ENCODE measurements around the gene TMEM232. TPM values are rescaled to one million over a fixed set of nuclear protein-coding genes. Genes with fewer than 3 reads are reported as not detected.

The TMEM232 gene
- total RNA-seq, 1 experiment from 2014 or later, result 1.7 TPM

DNA sequence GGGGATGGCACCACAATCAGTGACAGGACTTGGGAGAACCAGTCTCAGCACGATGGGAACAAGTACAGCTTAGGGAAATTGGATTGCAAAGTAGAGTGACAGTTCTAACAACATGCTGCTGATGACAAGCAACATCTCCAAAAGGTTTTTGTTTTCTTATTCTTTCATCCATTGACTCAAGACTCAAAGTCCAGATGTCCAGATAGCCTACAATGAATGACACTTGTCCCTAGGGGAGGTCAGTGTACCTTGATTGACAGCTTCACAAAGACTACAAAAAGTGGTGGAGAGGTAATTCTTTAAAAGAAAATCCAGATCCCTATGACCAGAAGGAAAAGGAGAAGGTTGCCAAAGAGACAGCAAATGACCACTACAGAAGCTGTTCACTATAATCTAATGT, 323.9 kb downstream of the TMEM232 start:
- no peak for DNase-seq (ENCODE audit: low spot score)

DNA sequence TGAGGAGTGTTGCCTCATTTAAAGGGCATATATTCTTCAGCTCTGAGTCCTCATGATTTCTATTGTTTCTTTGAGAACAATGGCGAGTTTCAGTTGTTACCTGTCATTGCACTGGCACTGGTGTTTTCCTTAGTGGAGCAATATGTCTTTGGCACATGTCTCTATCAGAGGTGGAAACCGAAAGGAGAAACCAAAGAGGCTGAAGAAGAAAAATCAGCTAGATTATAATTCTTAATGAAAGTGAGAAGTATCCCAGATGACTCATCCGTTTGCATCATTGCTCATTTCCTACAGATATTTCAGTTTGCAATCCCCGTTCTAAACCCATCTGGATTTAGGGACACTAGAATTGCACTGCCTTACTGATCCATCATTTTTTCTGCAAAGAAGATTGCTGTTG, 324.6 kb downstream of the TMEM232 start:
- DNase-seq (ENCODE audit: low spot score), result no peak

DNA sequence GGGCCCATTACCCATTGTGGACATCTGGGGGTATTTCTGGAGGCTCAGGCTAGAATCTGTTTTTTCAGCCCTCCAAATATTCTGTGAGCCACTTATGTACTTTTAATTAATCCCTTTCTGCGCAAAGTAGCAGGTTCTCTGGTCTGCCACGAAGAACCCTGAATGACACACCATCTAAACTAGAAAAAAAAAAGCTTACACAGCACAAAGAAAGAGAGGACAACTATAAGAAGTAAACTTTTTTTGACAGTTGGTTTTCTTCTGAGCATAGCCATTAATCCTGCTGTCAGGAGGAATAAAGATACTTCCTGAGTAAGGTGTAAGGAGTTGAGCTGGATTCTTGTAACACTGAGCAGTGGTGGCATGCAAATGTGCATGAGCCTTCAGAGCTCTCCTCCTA, 327.5 kb downstream of the TMEM232 start:
- no peak for DNase-seq (ENCODE audit: low spot score)

DNA sequence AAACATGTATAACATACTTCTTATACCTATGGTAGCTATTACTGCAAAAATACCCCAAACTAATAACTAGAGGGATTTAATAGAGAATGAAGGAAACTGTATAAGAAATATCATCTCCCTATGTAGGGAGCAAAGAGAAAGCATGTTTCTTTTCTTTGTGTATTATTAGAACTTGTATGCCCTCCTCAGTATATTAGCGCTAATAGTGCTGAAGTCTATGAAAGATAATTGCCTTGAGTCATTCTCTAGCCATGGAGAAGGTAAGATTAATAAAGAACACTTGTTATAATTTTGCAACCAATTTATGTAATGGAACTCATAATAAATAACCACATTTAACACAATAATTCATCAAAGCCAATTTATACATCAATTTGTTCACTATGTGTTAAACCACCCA, 329.2 kb downstream of the TMEM232 start:
- no peak for DNase-seq (ENCODE audit: low spot score)

DNA sequence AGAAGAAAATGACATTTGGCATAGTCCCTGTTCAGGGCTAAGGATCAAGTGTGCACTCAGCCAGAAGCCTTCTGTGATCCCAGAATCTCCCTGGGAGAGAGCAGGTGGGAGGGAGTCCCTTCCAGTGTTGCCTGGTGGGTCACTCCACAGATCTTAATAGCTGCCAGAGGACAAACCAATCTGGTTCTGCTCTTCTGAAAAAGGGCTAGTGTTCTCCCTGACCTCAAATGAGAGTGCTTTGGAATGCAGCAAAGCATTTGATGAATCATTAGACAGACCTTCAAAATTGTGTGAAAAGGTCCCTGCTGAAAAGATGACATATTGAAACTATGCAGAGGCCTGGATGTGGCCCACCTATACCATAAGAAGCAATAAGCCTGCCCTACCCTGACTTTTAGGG, 339.7 kb downstream of the TMEM232 start:
- DNase-seq (ENCODE audit: low spot score), result no peak

DNA sequence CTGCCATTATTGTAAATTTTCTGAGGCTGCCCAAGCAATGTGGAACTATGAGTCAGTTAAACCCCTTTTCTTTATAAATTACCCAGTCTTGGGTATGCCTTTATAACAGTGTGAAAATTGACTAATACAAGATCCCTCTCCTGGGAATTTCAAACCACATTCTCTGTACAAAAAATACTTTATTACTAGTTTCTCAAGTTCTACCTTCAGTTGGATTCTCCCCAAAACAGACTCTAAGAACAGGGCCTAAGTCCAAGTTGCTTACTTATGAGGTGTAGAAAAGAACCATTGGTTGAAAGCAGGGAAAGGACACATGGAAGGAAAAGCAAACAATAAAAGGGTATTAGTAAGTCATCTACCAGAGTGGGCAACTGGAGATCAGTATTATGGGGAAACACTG, 343.2 kb downstream of the TMEM232 start:
- no peak for DNase-seq (ENCODE audit: low spot score)

DNA sequence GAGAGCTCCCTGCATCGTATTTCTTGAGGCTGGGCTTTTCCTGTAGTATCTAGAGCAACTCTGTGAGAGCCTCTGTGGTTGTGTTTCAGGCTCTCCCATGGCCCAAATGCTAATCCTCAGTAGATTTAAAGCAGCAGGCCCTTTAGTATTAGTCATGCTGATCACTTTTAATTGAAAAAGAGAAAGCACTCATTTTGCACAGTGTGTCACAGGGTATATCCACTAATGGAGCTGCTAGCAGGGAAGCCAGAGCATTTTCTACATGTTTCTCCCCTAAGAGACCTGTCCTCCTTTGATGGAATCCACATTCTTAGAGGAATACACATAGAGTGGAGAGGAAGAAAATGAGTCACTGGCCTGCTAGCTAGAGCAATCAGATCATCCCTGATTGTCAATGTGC, 348.5 kb downstream of the TMEM232 start:
- no peak for DNase-seq (ENCODE audit: low spot score)

DNA sequence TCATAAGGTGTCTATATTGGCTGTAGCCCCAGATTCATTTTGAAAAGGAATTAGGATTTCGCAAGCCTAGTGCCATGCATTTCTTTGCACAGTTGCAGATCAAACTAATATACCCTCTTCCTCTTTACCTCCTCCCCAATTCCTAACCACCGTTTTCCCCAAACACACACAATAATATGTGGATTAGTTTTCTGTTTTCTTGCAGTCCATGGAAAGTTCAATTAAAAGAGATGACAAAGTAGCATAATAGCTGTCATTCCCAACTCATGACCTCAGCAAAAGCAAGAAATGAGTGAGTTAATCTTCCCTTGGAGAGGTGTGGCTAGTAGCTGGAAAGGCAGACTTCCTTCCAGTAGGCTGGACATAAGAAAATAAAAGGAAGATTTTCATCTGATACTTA, 349.1 kb downstream of the TMEM232 start:
- no peak for DNase-seq (ENCODE audit: low spot score)

DNA sequence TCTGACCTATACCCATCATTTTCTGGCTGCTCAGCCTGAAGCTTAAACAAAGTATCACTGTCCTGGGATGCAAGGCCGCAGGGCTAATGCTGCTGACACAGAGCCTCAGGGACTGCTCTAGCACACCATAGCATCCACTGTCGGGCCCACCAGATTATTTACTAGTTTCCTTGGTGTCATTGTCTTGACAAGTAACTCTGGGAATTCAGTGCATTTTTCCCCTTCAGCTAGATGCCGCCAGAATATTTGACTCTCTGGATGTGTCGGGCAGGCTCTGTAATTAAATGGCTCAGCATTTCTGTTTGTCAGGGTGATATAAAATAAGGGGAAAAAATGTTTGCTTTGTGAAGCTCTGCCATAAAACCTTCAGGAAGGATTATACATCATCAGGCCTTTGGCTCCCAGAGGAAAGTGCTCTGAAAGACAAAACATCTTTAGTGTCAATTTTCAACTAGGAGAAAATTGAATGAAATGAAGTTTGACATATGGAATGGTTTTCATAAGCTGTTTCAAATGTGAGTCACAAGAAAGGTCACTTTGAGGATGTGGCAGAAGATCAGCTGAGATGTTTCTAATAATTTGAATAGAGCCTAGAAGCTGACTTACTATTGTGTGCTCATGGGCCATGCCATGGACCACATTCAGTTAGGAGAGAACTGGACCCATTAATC, 350.1 kb downstream of the TMEM232 start:
- no peak for DNase-seq (ENCODE audit: low spot score)

DNA sequence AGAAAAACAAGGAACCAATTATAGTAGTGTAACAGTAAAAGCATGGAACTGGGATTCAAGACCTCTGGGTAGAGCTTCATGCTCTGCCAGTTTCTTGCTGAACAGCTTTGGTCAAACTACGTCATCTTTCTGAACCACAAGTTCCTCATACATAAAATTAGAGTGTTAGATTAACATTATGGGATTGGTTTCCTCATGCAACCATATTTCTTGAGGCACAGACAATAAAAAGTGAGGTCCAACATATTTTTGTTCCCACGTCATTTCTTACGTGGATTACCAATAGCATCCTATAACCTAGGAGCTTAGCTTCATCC, 354.8 kb downstream of the TMEM232 start:
- no peak for DNase-seq (ENCODE audit: low spot score)

DNA sequence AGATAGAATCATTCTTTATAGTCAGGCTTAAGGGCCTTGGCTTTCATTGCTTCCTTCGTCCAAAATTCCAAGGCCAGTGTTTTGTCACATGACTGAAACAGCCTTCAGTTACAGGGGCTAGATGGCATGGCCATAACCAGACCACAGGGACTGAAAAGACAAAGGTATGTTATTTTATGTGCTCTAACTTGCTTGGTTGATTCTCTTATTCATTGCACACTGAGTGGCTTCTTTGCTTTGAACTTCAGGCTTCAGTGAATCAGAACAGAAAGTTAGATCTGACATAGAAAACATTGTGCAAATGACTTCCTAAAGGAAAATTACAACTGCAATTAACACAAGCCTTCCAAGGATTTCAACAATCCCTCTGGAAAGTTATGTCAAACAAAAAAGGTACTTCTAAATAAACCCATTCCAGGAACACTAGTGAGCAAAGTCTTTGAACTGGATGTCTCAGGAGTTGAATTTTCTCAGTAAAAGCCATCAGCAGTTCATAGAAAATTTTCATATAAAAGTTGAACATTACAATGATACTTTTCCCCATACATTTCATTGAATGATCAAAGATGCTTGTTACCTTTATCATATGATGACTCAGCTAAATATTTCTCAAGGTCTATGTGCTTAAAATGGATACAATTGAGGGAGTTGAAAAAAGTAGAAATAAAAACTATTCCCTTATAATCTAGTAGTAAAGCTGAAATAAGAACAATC, 355.3 kb downstream of the TMEM232 start:
- DNase-seq (ENCODE audit: low spot score), result no peak

Other genes with a start within 250 kb of the TMEM232 start
- 63.2 and 72.0 TPM in 2 replicates for gene SLC25A46, start 12.3 kb upstream of the TMEM232 start, total RNA-seq (2014; rRNA removed; shearing (Covaris generic))